Kidney epithelial cell (primary cell): ENCODE results near the gene ING4. TPM values are rescaled to one million over a fixed set of nuclear protein-coding genes. Genes with fewer than 3 reads are reported as not detected.
"Not testable (repeated sequence)": the region's sequence is repeated elsewhere in the genome, so short reads cannot be mapped to it uniquely, and the experiment has no call there.

Source experiments
- DNase-seq: peaks from one replicate; pipeline ENCODE4 v3.0.0-alpha.2; 2010; ENCODE audit warnings: low read depth
- H3K27me3 ChIP-seq: 2 replicates; pipeline ENCODE4 v1.6.0; 2011; ENCODE audit warnings: low read length; ENCODE audit not compliant: control insufficient read depth, insufficient read depth
- H3K36me3 ChIP-seq: 2 replicates; pipeline ENCODE4 v1.5.1; 2011; ENCODE audit warnings: low read length; ENCODE audit not compliant: control insufficient read depth, insufficient read depth
- H3K4me3 ChIP-seq: 2 replicates; pipeline ENCODE4 v1.5.1; 2011; ENCODE audit warnings: low read depth, mild to moderate bottlenecking, control low read depth, low read length
- total RNA-seq: library from RNA; depleted of rRNA; stranded (reverse); fragments of >200 nt; gene quantifications from 2 replicates; pipeline ENCODE4 v1.2.3, GENCODE V29; 2015
- TF ChIP-seq, protein P1 (sequence below): IDR thresholded peaks from 2 replicates; pipeline ENCODE4 v1.5.1; 2011; ENCODE audit warnings: mild to moderate bottlenecking, moderate library complexity, low read length, control low read depth, inconsistent platforms; ENCODE audit not compliant: insufficient read depth, poor library complexity, severe bottlenecking

ING4 gene
- total RNA-seq: 31.8 and 34.1 TPM in 2 replicates

DNA sequence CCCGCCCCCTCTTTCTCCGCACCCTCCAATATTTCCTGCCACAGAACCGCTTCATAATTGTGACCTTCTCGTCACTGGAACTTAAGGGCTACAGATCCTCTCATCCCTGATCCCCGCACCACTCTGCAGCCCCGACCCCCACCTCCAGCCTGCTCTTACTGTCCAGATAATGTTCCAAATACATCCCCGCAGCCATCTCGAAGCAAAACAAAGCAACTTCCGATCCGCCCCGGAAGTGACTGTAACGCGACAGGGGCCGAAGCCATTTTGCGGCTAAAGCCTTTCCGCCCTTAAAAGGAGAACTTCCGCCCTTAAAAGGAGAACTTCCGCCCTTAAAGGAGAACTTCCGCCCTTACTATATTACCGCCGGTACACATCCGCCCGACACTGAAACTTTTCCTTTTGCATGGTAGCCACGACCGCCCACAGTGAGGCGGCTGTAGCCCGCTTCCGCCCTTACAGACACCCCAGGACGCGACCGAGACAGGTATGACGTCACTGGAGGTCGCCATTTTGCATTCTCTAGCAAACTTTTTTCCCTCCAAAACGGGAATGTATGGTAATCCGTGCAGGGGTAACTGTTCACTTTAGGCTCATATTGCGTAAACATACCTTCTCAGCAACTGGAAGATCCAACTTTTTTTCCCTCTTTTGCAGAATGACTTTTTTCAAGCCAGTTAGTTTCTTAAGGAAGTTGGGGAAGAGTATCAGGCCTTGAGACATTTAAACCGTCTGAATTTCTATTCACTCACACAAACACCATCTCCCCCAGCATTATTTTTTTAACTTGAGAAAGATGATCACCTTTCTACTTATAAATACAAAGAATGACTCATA, at the start of gene ING4:
TSS of gene ING4 (minus strand) at position 214 of the 837 bp plus-strand sequence. CDS start at position 196, 18 bp downstream.
- no peaks in the 10 kb centered on the region for H3K27me3 ChIP-seq
- H3K4me3 ChIP-seq: peak within 1 kb of the TSS; percentile 95
- TF ChIP-seq, protein P1, sequence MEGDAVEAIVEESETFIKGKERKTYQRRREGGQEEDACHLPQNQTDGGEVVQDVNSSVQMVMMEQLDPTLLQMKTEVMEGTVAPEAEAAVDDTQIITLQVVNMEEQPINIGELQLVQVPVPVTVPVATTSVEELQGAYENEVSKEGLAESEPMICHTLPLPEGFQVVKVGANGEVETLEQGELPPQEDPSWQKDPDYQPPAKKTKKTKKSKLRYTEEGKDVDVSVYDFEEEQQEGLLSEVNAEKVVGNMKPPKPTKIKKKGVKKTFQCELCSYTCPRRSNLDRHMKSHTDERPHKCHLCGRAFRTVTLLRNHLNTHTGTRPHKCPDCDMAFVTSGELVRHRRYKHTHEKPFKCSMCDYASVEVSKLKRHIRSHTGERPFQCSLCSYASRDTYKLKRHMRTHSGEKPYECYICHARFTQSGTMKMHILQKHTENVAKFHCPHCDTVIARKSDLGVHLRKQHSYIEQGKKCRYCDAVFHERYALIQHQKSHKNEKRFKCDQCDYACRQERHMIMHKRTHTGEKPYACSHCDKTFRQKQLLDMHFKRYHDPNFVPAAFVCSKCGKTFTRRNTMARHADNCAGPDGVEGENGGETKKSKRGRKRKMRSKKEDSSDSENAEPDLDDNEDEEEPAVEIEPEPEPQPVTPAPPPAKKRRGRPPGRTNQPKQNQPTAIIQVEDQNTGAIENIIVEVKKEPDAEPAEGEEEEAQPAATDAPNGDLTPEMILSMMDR: no peak
- no peaks in the 10 kb centered on the region for H3K36me3 ChIP-seq
- DNase-seq: peak; percentile 97

DNA sequence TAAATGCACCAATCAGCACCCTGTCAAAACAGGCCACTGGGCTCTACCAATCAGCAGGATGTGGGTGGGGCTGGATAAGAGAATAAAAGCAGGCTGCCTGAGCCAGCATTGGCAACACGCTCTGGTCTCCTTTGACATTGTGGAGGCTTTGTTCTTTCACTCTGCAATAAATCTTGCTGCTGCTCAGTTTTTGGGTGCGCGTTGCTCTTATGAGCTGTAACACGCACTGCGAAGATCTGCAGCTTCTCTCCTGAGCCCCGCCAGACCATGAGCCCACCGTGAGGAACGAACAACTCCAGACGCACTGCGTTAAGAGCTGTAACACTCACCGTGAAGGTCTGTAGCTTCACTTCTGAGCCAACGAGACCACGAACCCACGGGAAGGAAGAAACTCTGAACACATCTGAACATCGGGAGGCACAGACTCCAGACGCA, 46.1 kb upstream of the ING4 start:
- H3K36me3 ChIP-seq: no peaks in the 10 kb centered on the region
- TF ChIP-seq, protein P1: no peak

DNA sequence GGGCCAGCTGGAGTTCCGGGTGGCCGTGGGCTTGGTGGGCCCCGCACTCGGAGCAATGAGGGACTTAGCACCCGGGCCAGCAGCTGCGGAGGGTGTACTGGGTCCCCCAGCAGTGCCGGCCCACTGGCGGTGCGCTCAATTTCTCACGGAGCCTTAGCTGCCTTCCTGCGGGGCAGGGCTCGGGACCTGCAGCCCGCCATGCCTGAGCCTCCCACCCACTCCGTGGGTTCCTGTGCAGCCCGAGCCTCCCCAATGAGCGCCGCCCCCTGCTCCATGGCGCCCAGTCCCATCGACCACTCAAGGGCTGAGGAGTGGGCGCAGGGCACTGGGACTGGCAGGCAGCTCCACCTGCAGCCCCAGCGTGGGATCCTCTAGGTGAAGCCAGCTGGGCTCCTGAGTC, 45.4 kb upstream of the ING4 start:
- H3K27me3 ChIP-seq, DNase-seq, H3K36me3 ChIP-seq, H3K4me3 ChIP-seq: not testable (repeated sequence)

More for the DNA sequence above, 46.1 kb upstream of the ING4 start:
- no peak for DNase-seq
- no peak overlapping the region for H3K4me3 ChIP-seq
- peaks cover 2% of the 10 kb centered on the region for H3K27me3 ChIP-seq

DNA sequence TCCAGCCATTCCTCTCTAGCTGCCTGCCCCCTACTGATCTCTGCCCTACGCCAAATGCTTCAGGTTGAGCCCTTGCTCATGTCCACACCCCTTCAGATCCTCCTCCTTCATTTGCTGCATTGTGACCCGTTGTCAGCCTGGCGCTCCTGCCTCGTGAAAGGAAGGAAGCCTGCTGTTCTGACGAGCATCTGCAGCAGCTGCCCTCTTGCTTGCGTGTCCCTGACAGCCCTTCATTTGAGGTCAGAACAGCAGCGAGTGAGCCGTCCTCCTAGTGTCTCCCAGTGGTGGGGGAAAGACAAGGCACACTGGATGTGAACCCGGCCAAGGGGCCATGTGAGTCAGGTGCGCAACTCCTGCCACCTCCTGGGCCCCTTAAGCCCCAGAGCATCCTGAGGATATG, 40.7 kb upstream of the ING4 start:
- Histone ChIP-seq H3K36me3 (no peaks in the 10 kb centered on the region), H3K27me3 (peaks cover 24% of the 10 kb centered on the region), H3K4me3 (no peak overlapping the region)
- DNase-seq: no peak
- TF ChIP-seq, protein P1: no peak

DNA sequence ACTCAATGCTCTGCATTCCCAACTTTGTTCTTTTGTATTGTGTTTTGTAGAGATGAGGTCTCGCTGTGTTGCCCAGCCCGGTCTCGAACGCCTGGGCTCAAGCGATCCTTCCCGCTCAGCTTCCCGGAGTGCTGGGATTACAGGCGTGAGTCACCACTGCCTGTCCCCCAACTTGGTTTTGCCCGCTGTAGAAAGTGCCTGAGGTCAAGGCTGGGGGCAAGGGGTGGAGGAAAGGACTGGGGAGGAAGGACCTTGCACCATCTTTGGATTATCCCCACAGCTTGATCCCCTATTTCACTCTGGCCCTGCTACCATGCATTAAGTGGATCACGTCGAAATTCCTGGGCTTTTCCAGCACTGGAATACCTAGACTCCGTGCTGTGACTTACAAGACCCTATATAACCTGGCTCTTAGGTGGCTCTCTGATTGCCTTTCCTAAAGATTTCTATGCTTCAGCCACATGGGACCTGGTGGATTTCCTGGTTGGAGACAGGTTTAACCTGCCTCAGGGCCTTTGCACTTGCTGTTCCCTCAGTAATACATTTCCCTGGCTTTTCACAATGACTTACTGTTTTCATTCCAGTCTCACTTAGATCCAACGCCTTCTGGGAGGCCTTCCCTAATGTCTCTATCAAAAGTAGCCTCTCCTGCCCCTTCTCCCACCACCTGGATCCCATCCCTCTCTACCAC, 38.3 kb upstream of the ING4 start:
- TF ChIP-seq, protein P1: no peak
- no peak for DNase-seq
- H3K4me3 ChIP-seq: peak overlapping the region; percentile 78
- H3K36me3 ChIP-seq: no peaks in the 10 kb centered on the region
- peaks cover 24% of the 10 kb centered on the region for H3K27me3 ChIP-seq

DNA sequence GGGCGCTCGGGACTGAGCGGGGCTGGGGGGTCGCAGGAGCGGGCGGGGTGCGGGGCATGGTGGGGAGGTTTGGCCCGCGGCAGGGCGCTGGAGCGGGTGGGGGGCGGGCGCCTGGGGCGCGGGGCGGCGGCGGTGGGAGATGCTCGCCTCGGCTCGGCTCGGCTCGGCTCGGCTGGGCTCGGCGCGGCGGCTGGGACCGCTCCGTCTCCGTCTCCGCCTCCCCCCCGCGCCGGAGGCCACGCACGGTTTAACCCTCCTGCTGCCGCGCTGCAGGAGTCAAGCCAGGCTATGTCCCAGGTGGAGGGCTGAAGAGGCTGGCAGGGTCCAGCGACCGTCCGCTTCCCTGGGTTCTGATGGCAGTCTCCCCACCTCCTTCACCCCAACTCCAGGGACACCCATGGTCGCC, 37.7 kb upstream of the ING4 start, which contains the start of gene PIANP:
TSS of gene PIANP (minus strand) at position 170 of the 406 bp plus-strand sequence. CDS start 2,754 bp downstream, outside the sequence.
- TF ChIP-seq, protein P1: no peak
- Histone ChIP-seq H3K36me3 (no peaks in the 10 kb centered on the region), H3K4me3 (peak within 1 kb of the TSS; percentile 78), H3K27me3 (peaks cover 24% of the 10 kb centered on the region)
- DNase-seq: no peak
